A673 (cell line): ENCODE measurements around the gene ATP8B1. TPM values are rescaled to one million over a fixed set of nuclear protein-coding genes. Genes with fewer than 3 reads are reported as not detected.
"Not testable (repeated sequence)": the region's sequence is repeated elsewhere in the genome, so short reads cannot be mapped to it uniquely, and the experiment has no call there.

Experiments used
- BruUV-seq: library from RNA; stranded (reverse); fragments of 400-500 nt; replicated peaks from 2 replicates; lab custom pipeline; 2021; lab: Mats Ljungman, UMichigan
- CTCF ChIA-PET: fragments of 300-600 bp; sonication (Branson Sonifier 250); formaldehyde crosslinking; loops from one replicate; lab custom pipeline; 2022; ENCODE audit warnings: antibody characterized with exemption; lab: Charles Lee
- POLR2A ChIA-PET: fragments of 300-600 bp; sonication (Branson Sonifier 250); formaldehyde crosslinking; loops from one replicate; lab custom pipeline; 2022; ENCODE audit warnings: antibody characterized with exemption; ENCODE audit not compliant: low non-redundant PET; lab: Charles Lee
- DNase-seq: peaks from one replicate; pipeline ENCODE4 v3.0.0-alpha.2; 2015; ENCODE audit warnings: low spot score
- H3K27ac ChIP-seq: fragments of 200-600 bp; sonication (generic); 2 replicates; pipeline ENCODE4 v1.5.1; 2016; ENCODE audit warnings: mixed run types, low read depth, mild to moderate bottlenecking, mixed read lengths, antibody characterized with exemption, low read length; ENCODE audit not compliant: poor library complexity, severe bottlenecking
- H3K27me3 ChIP-seq: fragments of 200-600 bp; sonication (generic); replicated peaks from 2 replicates; pipeline ENCODE4 v1.6.1; 2017; ENCODE audit warnings: mixed run types, low read depth, mild to moderate bottlenecking, mixed read lengths, antibody characterized with exemption, low read length; ENCODE audit not compliant: insufficient read depth, poor library complexity
- H3K36me3 ChIP-seq: fragments of 200-600 bp; sonication (generic); 2 replicates; pipeline ENCODE4 v1.6.1; 2016; ENCODE audit warnings: mixed run types, mild to moderate bottlenecking, mixed read lengths, antibody characterized with exemption, low read length; ENCODE audit not compliant: insufficient read depth, poor library complexity, severe bottlenecking
- H3K4me1 ChIP-seq: fragments of 200-600 bp; sonication (generic); 2 replicates; pipeline ENCODE4 v1.6.1; 2017; ENCODE audit warnings: mixed run types, mild to moderate bottlenecking, mixed read lengths, antibody characterized with exemption, low read length; ENCODE audit not compliant: insufficient read depth, poor library complexity, severe bottlenecking
- H3K4me3 ChIP-seq: fragments of 200-600 bp; sonication (generic); 2 replicates; pipeline ENCODE4 v1.5.1; 2016; ENCODE audit warnings: low read depth, mixed run types, mild to moderate bottlenecking, mixed read lengths, low read length; ENCODE audit not compliant: poor library complexity, severe bottlenecking
- H3K9me3 ChIP-seq: fragments of 200-600 bp; sonication (generic); 2 replicates; pipeline ENCODE4 v1.6.1; 2016; ENCODE audit warnings: mixed run types, low read depth, mild to moderate bottlenecking, mixed read lengths, antibody characterized with exemption, low read length; ENCODE audit not compliant: poor library complexity, severe bottlenecking
- CTCF ChIP-seq: fragments of 300-800, 200-600 bp; sonication (generic); conservative IDR thresholded peaks from 2 replicates; pipeline ENCODE4 v1.5.1; 2017; ENCODE audit warnings: low read depth, mild to moderate bottlenecking, antibody characterized with exemption, low read length, moderate library complexity, mixed read lengths
- EZH2 ChIP-seq: fragments of 200-600 bp; sonication (generic); IDR thresholded peaks from 2 replicates; pipeline ENCODE4 v1.6.1; 2017; ENCODE audit warnings: borderline replicate concordance, low read depth, mild to moderate bottlenecking, mixed read lengths, antibody characterized with exemption, low read length; ENCODE audit not compliant: poor library complexity, severe bottlenecking
- intact Hi-C: fragments of 100-400 bp; cut with micrococcal nuclease; formaldehyde crosslinking; loops from one replicate; pipeline ENCODE4 v1.10.0; 2022; ENCODE audit not compliant: unreplicated experiment
- total RNA-seq: library from RNA; stranded (reverse); gene quantifications from 2 replicates; pipeline ENCODE4 v1.2.3, GENCODE V29; 2021

The ATP8B1 gene
- total RNA-seq, 1 experiment from 2014 or later, result 35.6 TPM

- BruUV-seq, result no TSS peak
- peak overlapping the region; percentile 4 for H3K27ac ChIP-seq
- H3K4me1 ChIP-seq, result peaks cover 20% of the 10 kb centered on the region
- TF ChIP-seq CTCF (peak; percentile 44), EZH2 (no peak)
- H3K9me3 ChIP-seq, result peaks cover 4% of the 10 kb centered on the region
- DNase-seq, result no peak
- intact Hi-C loops, result loop anchor here (10.0 kb wide), 1 partner anchor 400 kb away; the partner anchor contains the start of gene NEDD4L
- POLR2A ChIA-PET, result no interaction called here
- no peak overlapping the region for H3K4me3 ChIP-seq
- H3K27me3 ChIP-seq, result no peaks in the 10 kb centered on the region
- H3K36me3 ChIP-seq, result peaks cover 21% of the 10 kb centered on the region
- CTCF ChIA-PET, result no interaction called here
Measured at GRCh38 chr18:57644540-57644939, 158.6 kb downstream of the ATP8B1 start.

- intact Hi-C loops, result loop anchor here (10.0 kb wide), 1 partner anchor 401 kb away; the partner anchor contains the start of gene NEDD4L
- H3K4me1 ChIP-seq, result peaks cover 16% of the 10 kb centered on the region
- H3K9me3 ChIP-seq, DNase-seq, BruUV-seq, H3K4me3 ChIP-seq, H3K27me3 ChIP-seq, CTCF ChIA-PET, H3K27ac ChIP-seq: not testable (repeated sequence)
- POLR2A ChIA-PET, result interaction anchor here (0.6 kb wide), 1 partner anchor 22 kb away, joined by 3 read pairs; no protein-coding TSS in a partner anchor
- peaks cover 21% of the 10 kb centered on the region for H3K36me3 ChIP-seq
Measured at GRCh38 chr18:57643726-57644125, 159.4 kb downstream of the ATP8B1 start.

GRCh38 chr18:57642462-57642861 lies 160.7 kb downstream of the ATP8B1 start:
- DNase-seq, H3K27me3 ChIP-seq, CTCF ChIA-PET, H3K27ac ChIP-seq, H3K9me3 ChIP-seq, BruUV-seq, H3K4me3 ChIP-seq: not testable (repeated sequence)
- POLR2A ChIA-PET, result interaction anchor here (0.6 kb wide), 1 partner anchor 169 kb away, joined by 5 read pairs; no protein-coding TSS in a partner anchor
- Histone ChIP-seq H3K4me1 (peaks cover 16% of the 10 kb centered on the region), H3K36me3 (peaks cover 13% of the 10 kb centered on the region)
- intact Hi-C loops, result loop anchor here (10.0 kb wide), 1 partner anchor 402 kb away; the partner anchor contains the start of gene NEDD4L

- ChIA-PET CTCF (no interaction called here), POLR2A (no interaction called here)
- Histone ChIP-seq H3K4me3 (no peak overlapping the region), H3K27ac (peak overlapping the region; percentile 45), H3K27me3 (no peaks in the 10 kb centered on the region), H3K36me3 (peaks cover 13% of the 10 kb centered on the region), H3K4me1 (peaks cover 13% of the 10 kb centered on the region), H3K9me3 (peaks cover 4% of the 10 kb centered on the region)
- DNase-seq, result no peak
- intact Hi-C loops, result loop anchor here (10.0 kb wide), 1 partner anchor 404 kb away; the partner anchor contains the start of gene NEDD4L
- TF ChIP-seq CTCF, result no peak
- no peak for TF ChIP-seq EZH2
- no TSS peak for BruUV-seq
Measured at GRCh38 chr18:57640749-57641148, 162.4 kb downstream of the ATP8B1 start.
